ENCODE measurements around the gene TFCP2. TPM values are rescaled to one million over a fixed set of nuclear protein-coding genes. Genes with fewer than 3 reads are reported as not detected.
"Not testable (repeated sequence)": the region's sequence is repeated elsewhere in the genome, so short reads cannot be mapped to it uniquely, and the experiment has no call there.

TFCP2 gene, protein sequence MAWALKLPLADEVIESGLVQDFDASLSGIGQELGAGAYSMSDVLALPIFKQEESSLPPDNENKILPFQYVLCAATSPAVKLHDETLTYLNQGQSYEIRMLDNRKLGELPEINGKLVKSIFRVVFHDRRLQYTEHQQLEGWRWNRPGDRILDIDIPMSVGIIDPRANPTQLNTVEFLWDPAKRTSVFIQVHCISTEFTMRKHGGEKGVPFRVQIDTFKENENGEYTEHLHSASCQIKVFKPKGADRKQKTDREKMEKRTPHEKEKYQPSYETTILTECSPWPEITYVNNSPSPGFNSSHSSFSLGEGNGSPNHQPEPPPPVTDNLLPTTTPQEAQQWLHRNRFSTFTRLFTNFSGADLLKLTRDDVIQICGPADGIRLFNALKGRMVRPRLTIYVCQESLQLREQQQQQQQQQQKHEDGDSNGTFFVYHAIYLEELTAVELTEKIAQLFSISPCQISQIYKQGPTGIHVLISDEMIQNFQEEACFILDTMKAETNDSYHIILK
- 14.6 TPM for total RNA-seq

DNA sequence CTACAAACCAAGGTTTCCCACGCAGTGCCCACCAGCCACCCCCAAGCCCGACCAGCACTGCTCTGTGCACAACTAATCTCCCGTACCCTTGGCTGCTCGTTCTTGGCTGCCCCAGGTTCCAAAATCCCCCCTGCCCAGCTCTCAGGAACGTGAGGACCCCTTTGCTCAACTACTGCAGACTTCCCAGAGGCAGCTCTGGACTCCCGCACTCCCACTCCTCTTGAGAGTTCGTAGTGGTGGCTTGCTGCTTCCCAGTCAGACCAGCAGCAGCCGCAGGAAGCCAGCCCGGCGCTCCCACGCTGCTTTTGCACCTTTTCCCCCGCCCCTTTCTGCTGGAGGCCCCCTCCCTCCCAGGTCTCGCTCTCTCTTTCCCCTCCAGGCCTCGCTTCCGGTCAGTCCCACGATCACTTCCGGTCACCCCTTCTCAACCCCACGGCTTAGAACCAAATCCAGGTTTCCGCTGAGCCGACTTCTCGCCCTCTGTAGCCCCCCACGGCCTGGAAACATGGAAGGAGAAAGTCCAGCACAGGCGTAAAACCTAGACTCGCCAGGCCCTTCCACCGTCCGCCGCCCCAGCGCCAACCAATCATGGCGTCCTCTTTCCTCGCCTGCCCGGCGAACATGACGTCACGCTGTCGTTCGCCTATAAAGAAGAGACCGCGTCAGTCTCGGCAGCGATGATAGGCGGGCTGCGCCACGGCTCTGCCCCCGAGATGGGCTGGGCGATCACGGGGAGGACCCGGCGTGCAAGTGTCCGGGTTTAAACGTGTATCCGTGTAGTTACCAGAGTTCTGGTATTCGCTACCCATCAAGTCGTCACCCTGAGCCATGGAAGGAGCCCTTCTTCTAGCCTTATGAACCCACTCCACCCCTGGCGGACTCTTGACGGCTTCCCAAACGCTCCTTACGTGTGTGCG, at the start of gene TFCP2:
Gene TFCP2 (minus strand): TSS at position 621 of the 917 bp plus-strand sequence. CDS start 713 bp downstream, outside the sequence.
- Histone ChIP-seq H3K36me3 (ENCODE audit: control insufficient read depth in 3 of 3, insufficient read depth in 3 of 3, low read length in 3 of 3) (no peaks in the 10 kb centered on the region), H3K9me3 (ENCODE audit: control insufficient read depth in 3 of 3, low read length in 3 of 3) (no peaks in the 10 kb centered on the region), H3K27me3 (ENCODE audit: control insufficient read depth in 3 of 3, insufficient read depth in 3 of 3, low read length in 3 of 3) (no peaks in the 10 kb centered on the region), H3K4me1 (ENCODE audit: control insufficient read depth in 3 of 3, insufficient read depth in 3 of 3, low read length in 3 of 3) (peaks cover 10 to 14% (median 11%) of the 10 kb centered on the region in 3 donors), H3K9ac (ENCODE audit: low read depth in 1 of 3, low read length in 3 of 3) (peak within 1 kb of the TSS; percentile 85 to 100 (median 99)), H3K27ac (ENCODE audit: low read depth, low read length) (peak within 1 kb of the TSS; percentile 98), H3K4me3 (ENCODE audit: low read length in 3 of 3) (peak within 1 kb of the TSS; percentile 81 to 99 (median 98))

DNA sequence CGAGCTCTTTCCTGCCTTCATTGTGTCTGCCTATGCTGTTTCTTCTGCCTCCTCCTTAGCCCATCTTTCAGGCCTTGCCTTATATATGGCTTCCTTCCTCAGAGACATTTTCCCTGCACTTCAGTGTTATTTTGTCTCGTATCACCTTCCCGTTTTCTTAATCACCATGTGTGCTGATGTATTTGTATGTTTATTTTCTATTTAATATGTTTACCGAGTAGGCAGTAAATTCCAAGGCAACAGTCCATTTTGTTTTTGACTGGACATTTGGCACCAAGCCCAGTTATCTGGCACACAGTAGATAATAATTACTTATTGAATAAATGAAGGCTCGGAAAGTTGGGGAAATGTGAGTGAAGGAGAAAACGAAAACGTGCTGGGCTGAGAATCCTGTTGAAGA, 49.5 kb upstream of the TFCP2 start:
- Histone ChIP-seq H3K4me1 (ENCODE audit: control insufficient read depth in 3 of 3, insufficient read depth in 3 of 3, low read length in 3 of 3) (peaks cover 8 to 13% (median 10%) of the 10 kb centered on the region in 3 donors), H3K9ac (ENCODE audit: low read depth in 1 of 3, low read length in 3 of 3) (no peak overlapping the region), H3K9me3 (ENCODE audit: control insufficient read depth in 3 of 3, low read length in 3 of 3) (no peaks in the 10 kb centered on the region), H3K27ac (ENCODE audit: low read depth, low read length) (no peak overlapping the region), H3K27me3 (ENCODE audit: control insufficient read depth in 3 of 3, insufficient read depth in 3 of 3, low read length in 3 of 3) (no peaks in the 10 kb centered on the region), H3K36me3 (ENCODE audit: control insufficient read depth in 3 of 3, insufficient read depth in 3 of 3, low read length in 3 of 3) (peaks cover 0 to 5% (median 0%) of the 10 kb centered on the region in 3 donors), H3K4me3 (ENCODE audit: low read length in 3 of 3) (no peak overlapping the region)

DNA sequence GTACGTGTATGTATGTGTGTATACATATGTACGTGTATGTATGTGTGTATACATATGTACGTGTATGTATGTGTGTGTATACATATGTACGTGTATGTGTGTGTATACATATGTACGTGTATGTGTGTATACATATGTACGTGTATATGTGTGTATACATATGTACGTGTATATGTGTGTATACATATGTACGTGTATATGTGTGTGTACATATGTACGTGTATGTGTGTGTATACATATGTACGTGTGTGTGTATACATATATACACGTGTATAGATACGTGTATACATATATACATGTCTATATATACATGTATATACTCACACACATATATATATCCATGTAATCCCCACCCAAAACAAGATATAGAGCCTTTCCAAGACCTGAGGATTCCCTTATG, 46.9 kb upstream of the TFCP2 start:
- H3K36me3 ChIP-seq (ENCODE audit: control insufficient read depth in 3 of 3, insufficient read depth in 3 of 3, low read length in 3 of 3); H3K9ac ChIP-seq (ENCODE audit: low read depth in 1 of 3, low read length in 3 of 3); H3K4me3 ChIP-seq (ENCODE audit: low read length in 3 of 3); H3K27me3 ChIP-seq (ENCODE audit: control insufficient read depth in 3 of 3, insufficient read depth in 3 of 3, low read length in 3 of 3); H3K27ac ChIP-seq (ENCODE audit: low read depth, low read length); H3K9me3 ChIP-seq (ENCODE audit: control insufficient read depth in 3 of 3, low read length in 3 of 3): not testable (repeated sequence)
- H3K4me1 ChIP-seq (ENCODE audit: control insufficient read depth in 3 of 3, insufficient read depth in 3 of 3, low read length in 3 of 3), result peaks cover 11 to 17% (median 17%) of the 10 kb centered on the region in 3 donors

DNA sequence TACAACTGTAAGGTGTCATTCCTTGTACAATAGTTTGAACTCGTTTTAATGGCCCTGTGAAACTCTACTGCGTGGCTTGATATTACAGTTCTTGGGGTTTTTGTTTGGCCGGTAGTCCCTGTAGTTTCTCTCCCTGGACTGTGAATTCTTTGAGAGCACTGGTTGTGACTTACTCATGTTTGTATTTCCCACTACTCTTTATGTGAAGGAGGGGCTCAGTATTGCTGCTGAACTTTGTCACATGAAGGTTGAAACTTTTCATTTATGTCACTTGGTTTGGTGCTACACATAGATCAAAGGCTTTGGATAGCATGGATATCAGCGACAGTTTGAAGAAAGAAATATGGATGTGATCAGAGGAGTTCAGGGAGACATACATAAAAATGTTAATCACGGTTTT, 46.4 kb upstream of the TFCP2 start:
- Histone ChIP-seq H3K27me3 (ENCODE audit: control insufficient read depth in 3 of 3, insufficient read depth in 3 of 3, low read length in 3 of 3) (no peaks in the 10 kb centered on the region), H3K4me3 (ENCODE audit: low read length in 3 of 3) (peak overlapping the region in 2 of 3 donors; percentile 68 to 87), H3K27ac (ENCODE audit: low read depth, low read length) (peak overlapping the region; percentile 90), H3K9ac (ENCODE audit: low read depth in 1 of 3, low read length in 3 of 3) (peak overlapping the region in 2 of 3 donors; percentile 83 to 87), H3K36me3 (ENCODE audit: control insufficient read depth in 3 of 3, insufficient read depth in 3 of 3, low read length in 3 of 3) (peaks cover 0 to 2% (median 1%) of the 10 kb centered on the region in 3 donors), H3K9me3 (ENCODE audit: control insufficient read depth in 3 of 3, low read length in 3 of 3) (no peaks in the 10 kb centered on the region), H3K4me1 (ENCODE audit: control insufficient read depth in 3 of 3, insufficient read depth in 3 of 3, low read length in 3 of 3) (peaks cover 11 to 17% (median 17%) of the 10 kb centered on the region in 3 donors)

DNA sequence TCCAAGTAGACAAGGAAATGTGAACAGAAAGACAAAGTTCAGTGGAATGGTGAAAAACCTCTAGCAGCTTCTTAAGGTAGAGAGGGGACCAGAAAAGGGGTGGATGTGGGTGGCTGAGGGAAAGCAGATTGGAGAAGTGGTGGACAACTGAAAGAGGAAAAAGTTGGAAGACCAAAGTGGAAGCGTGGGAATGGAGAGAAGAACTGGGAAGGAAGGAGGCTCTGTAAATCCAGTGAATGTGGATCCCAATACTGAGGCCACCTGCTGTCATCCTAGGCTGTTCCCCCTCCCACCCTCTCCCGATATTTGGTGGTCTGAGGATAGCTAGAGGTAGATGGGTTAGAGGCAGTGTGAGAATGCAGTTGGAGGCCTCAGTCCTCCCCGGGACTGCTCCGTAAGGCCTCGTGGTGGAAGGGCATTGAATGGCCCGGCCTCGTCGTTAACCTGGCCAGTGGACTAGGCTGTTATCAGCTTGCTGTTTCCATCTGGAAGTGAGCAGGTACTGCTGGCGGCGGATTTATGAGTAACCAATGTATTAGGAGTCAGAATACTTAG, 45.7 kb upstream of the TFCP2 start:
- no peaks in the 10 kb centered on the region for H3K9me3 ChIP-seq (ENCODE audit: control insufficient read depth in 3 of 3, low read length in 3 of 3)
- peak overlapping the region; percentile 90 for H3K27ac ChIP-seq (ENCODE audit: low read depth, low read length)
- H3K9ac ChIP-seq (ENCODE audit: low read depth in 1 of 3, low read length in 3 of 3), result peak overlapping the region; percentile 83 to 92 (median 87)
- no peaks in the 10 kb centered on the region for H3K27me3 ChIP-seq (ENCODE audit: control insufficient read depth in 3 of 3, insufficient read depth in 3 of 3, low read length in 3 of 3)
- peaks cover 11 to 17% (median 17%) of the 10 kb centered on the region in 3 donors for H3K4me1 ChIP-seq (ENCODE audit: control insufficient read depth in 3 of 3, insufficient read depth in 3 of 3, low read length in 3 of 3)
- peak overlapping the region; percentile 68 to 87 (median 86) for H3K4me3 ChIP-seq (ENCODE audit: low read length in 3 of 3)
- peaks cover 0 to 5% (median 3%) of the 10 kb centered on the region in 3 donors for H3K36me3 ChIP-seq (ENCODE audit: control insufficient read depth in 3 of 3, insufficient read depth in 3 of 3, low read length in 3 of 3)

DNA sequence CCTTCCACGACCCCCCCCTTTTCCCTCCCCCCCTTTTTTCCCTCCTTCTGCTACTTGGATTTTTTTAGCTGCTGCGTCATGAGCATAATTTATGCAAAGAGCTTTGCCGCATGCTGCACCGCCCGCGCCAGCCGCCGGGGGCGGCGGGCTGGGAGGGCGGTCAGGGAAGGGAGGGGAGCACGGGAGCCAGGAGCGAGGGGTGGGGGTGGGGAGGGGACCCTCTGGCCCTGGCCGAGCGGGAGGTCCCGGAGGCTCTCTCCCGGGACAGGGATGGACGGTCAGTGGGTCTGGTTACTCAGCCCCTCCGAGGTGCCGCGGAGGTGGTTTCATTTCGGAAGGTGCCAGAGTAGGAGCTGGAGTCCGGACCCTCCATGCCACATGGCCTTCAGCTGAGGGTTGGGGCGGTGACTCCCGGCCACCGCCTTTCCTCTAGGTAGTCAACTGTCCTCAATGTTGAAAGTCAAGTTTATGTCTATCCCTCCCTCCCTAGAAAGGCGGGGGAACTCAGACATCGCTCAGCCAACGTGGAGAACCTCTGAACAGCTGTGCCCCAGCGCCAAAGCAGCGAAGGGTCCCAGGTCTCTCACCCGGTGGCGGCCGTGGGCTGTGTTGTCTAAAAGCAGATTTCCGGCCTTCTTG, 45.2 kb upstream of the TFCP2 start, which contains the start of gene POU6F1:
Gene POU6F1 (minus strand): TSS at position 95 of the 639 bp plus-strand sequence. CDS start 11,226 bp downstream, outside the sequence.
- Histone ChIP-seq H3K36me3 (ENCODE audit: control insufficient read depth in 3 of 3, insufficient read depth in 3 of 3, low read length in 3 of 3) (peaks cover 0 to 5% (median 3%) of the 10 kb centered on the region in 3 donors), H3K27ac (ENCODE audit: low read depth, low read length) (peak within 1 kb of the TSS; percentile 90), H3K9ac (ENCODE audit: low read depth in 1 of 3, low read length in 3 of 3) (peak within 1 kb of the TSS; percentile 87 to 92 (median 89)), H3K4me3 (ENCODE audit: low read length in 3 of 3) (peak within 1 kb of the TSS; percentile 79 to 87 (median 86)), H3K9me3 (ENCODE audit: control insufficient read depth in 3 of 3, low read length in 3 of 3) (no peaks in the 10 kb centered on the region), H3K4me1 (ENCODE audit: control insufficient read depth in 3 of 3, insufficient read depth in 3 of 3, low read length in 3 of 3) (peaks cover 11 to 17% (median 17%) of the 10 kb centered on the region in 3 donors), H3K27me3 (ENCODE audit: control insufficient read depth in 3 of 3, insufficient read depth in 3 of 3, low read length in 3 of 3) (no peaks in the 10 kb centered on the region)

DNA sequence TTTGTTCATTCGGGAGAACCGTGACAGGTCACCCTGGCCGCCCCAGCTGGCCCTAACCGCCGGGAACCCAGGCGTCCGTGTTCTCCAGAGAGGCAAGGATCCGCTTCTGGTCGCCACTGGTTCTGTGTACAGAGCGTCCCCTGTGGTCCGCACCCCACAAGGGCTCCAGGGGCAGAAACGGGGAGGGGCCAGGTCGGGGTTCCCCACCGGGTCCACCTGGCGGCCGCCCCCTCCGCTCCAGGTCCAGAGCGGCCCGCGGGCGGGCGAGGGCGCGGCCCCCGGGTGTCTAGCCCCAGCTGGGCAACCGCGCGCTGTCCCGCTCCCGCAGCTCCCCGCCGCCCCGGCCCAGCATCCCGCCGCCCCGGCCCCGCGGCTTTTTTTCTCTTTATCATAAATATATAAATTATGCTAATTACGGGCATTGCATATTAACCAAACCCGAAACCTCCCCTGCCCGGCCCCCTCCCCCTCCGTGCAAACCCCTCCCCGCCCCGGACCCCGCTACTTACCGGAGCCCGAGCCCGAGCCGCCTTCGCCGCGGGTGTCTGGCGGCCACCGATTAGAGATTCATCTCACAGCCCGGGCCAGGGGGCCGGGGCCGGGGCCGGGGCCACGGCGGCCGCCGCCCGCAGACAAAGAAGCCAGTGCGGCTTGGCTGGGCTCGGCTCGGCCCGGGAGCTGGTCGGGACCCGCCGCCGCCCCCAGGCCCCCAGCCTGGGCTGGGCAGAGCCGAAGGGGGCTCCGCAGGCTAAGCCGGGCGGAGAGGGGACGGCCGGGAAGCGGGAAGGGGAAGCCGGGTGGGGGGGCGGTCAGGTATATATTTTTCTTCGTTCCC, 44.4 kb upstream of the TFCP2 start:
- Histone ChIP-seq H3K9me3 (ENCODE audit: control insufficient read depth in 3 of 3, low read length in 3 of 3) (no peaks in the 10 kb centered on the region), H3K36me3 (ENCODE audit: control insufficient read depth in 3 of 3, insufficient read depth in 3 of 3, low read length in 3 of 3) (peaks cover 0 to 5% (median 3%) of the 10 kb centered on the region in 3 donors), H3K9ac (ENCODE audit: low read depth in 1 of 3, low read length in 3 of 3) (peak overlapping the region; percentile 85 to 92 (median 89)), H3K27me3 (ENCODE audit: control insufficient read depth in 3 of 3, insufficient read depth in 3 of 3, low read length in 3 of 3) (no peaks in the 10 kb centered on the region), H3K4me3 (ENCODE audit: low read length in 3 of 3) (peak overlapping the region; percentile 65 to 86 (median 79)), H3K4me1 (ENCODE audit: control insufficient read depth in 3 of 3, insufficient read depth in 3 of 3, low read length in 3 of 3) (peaks cover 11 to 17% (median 17%) of the 10 kb centered on the region in 3 donors), H3K27ac (ENCODE audit: low read depth, low read length) (peak overlapping the region; percentile 90)

DNA sequence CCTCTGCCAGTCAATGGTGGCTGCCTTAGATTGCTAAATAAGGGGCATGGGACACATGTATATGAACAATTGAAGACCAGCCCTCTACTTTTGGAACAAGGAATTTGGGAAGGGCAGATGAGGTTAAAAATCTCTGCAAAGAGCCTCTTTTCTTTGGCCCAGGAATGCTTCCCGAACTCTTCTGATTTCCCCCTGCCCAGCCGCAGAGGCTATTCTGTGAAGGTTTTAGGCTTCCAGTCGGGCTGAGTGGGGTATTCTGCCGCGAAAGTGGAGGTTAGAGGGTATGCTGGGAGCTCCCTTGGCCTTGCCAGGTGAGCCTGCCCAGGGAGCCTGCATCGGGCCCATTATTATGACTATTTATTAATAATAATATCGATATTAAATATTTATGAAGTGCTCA, 43.7 kb upstream of the TFCP2 start:
- H3K36me3 ChIP-seq (ENCODE audit: control insufficient read depth in 3 of 3, insufficient read depth in 3 of 3, low read length in 3 of 3), result peaks cover 0 to 5% (median 3%) of the 10 kb centered on the region in 3 donors
- H3K4me1 ChIP-seq (ENCODE audit: control insufficient read depth in 3 of 3, insufficient read depth in 3 of 3, low read length in 3 of 3), result peaks cover 11 to 17% (median 17%) of the 10 kb centered on the region in 3 donors
- H3K9me3 ChIP-seq (ENCODE audit: control insufficient read depth in 3 of 3, low read length in 3 of 3), result no peaks in the 10 kb centered on the region
- peak overlapping the region; percentile 83 to 89 (median 85) for H3K9ac ChIP-seq (ENCODE audit: low read depth in 1 of 3, low read length in 3 of 3)
- H3K4me3 ChIP-seq (ENCODE audit: low read length in 3 of 3), result peak overlapping the region; percentile 65 to 86 (median 79)
- peak overlapping the region; percentile 90 for H3K27ac ChIP-seq (ENCODE audit: low read depth, low read length)
- no peaks in the 10 kb centered on the region for H3K27me3 ChIP-seq (ENCODE audit: control insufficient read depth in 3 of 3, insufficient read depth in 3 of 3, low read length in 3 of 3)
